SK-N-SH treated with all-trans-retinoic acid at 6 μM for 48 hours (cell line): Measurements from ENCODE around the gene CDH11.

Source experiments
- ATAC-seq: fragments of 200-7000 bp; cut with Tn5 transposase; 3 replicates; pipeline ENCODE4 v1.9.1; 2020; ENCODE audit warnings: mild to moderate bottlenecking, moderate library complexity
- ARNTL ChIP-seq: fragments of 450-650 bp; formaldehyde crosslinking; IDR thresholded peaks from 2 replicates; pipeline ENCODE4 v1.5.0; 2020; ENCODE audit warnings: low read depth, mild to moderate bottlenecking, moderate library complexity, borderline replicate concordance
- BACH2 ChIP-seq: fragments of 250-450 bp; sonication (Bioruptor Pico); IDR thresholded peaks from 2 replicates; pipeline ENCODE4 v1.9.0; 2021; ENCODE audit warnings: mild to moderate bottlenecking, borderline replicate concordance
- CSDC2 ChIP-seq: fragments of 250-450 bp; sonication (Bioruptor Pico); IDR thresholded peaks from 2 replicates; pipeline ENCODE4 v1.5.0; 2020; ENCODE audit warnings: mild to moderate bottlenecking, moderate library complexity
- ESRRG ChIP-seq: fragments of 250-450 bp; sonication (Bioruptor Pico); IDR thresholded peaks from 2 replicates; pipeline ENCODE4 v1.6.1; 2021; ENCODE audit warnings: mild to moderate bottlenecking
- GLIS3 ChIP-seq: fragments of 250-450 bp; sonication (Bioruptor Pico); IDR thresholded peaks from 2 replicates; pipeline ENCODE4 v1.5.0; 2020; ENCODE audit warnings: mild to moderate bottlenecking, moderate library complexity
- ISL1 ChIP-seq: fragments of 250-450 bp; sonication (Bioruptor Pico); IDR thresholded peaks from 2 replicates; pipeline ENCODE4 v2.1.2; 2022; ENCODE audit warnings: mild to moderate bottlenecking, moderate library complexity
- OSR1 ChIP-seq: fragments of 250-450 bp; sonication (Bioruptor Pico); IDR thresholded peaks from 2 replicates; pipeline ENCODE4 v1.8.0; 2022; ENCODE audit warnings: moderate library complexity, mild to moderate bottlenecking, inconsistent platforms
- PPARA ChIP-seq: fragments of 250-450 bp; sonication (Bioruptor Pico); IDR thresholded peaks from 2 replicates; pipeline ENCODE4 v1.5.0; 2020; ENCODE audit warnings: mild to moderate bottlenecking, borderline replicate concordance
- RARB ChIP-seq: fragments of 250-450 bp; sonication (Bioruptor Pico); IDR thresholded peaks from 2 replicates; pipeline ENCODE4 v1.8.0; 2021; ENCODE audit warnings: mild to moderate bottlenecking, moderate library complexity
- SNAI2 ChIP-seq: fragments of 250-450 bp; sonication (Bioruptor Pico); IDR thresholded peaks from 2 replicates; pipeline ENCODE4 v1.5.0; 2020; ENCODE audit warnings: mild to moderate bottlenecking, moderate library complexity
- TCF4 ChIP-seq: fragments of 250-450 bp; sonication (Bioruptor Pico); IDR thresholded peaks from 2 replicates; pipeline ENCODE4 v1.8.0; 2021; ENCODE audit warnings: mild to moderate bottlenecking, moderate library complexity, borderline replicate concordance
- TOX ChIP-seq: fragments of 250-450 bp; sonication (Bioruptor Pico); IDR thresholded peaks from 2 replicates; pipeline ENCODE4 v1.8.0; 2021; ENCODE audit warnings: mild to moderate bottlenecking, moderate library complexity, borderline replicate concordance
- ZC3H10 ChIP-seq: fragments of 250-450 bp; sonication (Bioruptor Pico); IDR thresholded peaks from 2 replicates; pipeline ENCODE4 v1.5.1; 2021; ENCODE audit warnings: mild to moderate bottlenecking, moderate library complexity
- ZFP3 ChIP-seq: fragments of 250-450 bp; sonication (Bioruptor Pico); IDR thresholded peaks from 2 replicates; pipeline ENCODE4 v1.5.0; 2020; ENCODE audit warnings: mild to moderate bottlenecking, moderate library complexity
- ZFP30 ChIP-seq: fragments of 450-650 bp; formaldehyde crosslinking; IDR thresholded peaks from 2 replicates; pipeline ENCODE4 v1.5.0; 2022; ENCODE audit warnings: mild to moderate bottlenecking, moderate library complexity
- ZNF565 ChIP-seq: fragments of 450-650 bp; formaldehyde crosslinking; conservative IDR thresholded peaks from 2 replicates; pipeline ENCODE4 v1.5.0; 2020; ENCODE audit warnings: low read depth, mild to moderate bottlenecking, moderate library complexity
- ZNF70 ChIP-seq: fragments of 450-650 bp; formaldehyde crosslinking; IDR thresholded peaks from 2 replicates; pipeline ENCODE4 v1.5.0; 2020; ENCODE audit warnings: mild to moderate bottlenecking, moderate library complexity
- ZNF8 ChIP-seq: fragments of 450-650 bp; formaldehyde crosslinking; IDR thresholded peaks from 2 replicates; pipeline ENCODE4 v1.5.0; 2020; ENCODE audit warnings: mild to moderate bottlenecking, moderate library complexity
- TF ChIP-seq, protein P1 (sequence below): fragments of 250-450 bp; sonication (Bioruptor Pico); IDR thresholded peaks from 2 replicates; pipeline ENCODE4 v1.5.1; 2021; ENCODE audit warnings: mild to moderate bottlenecking, moderate library complexity
- TF ChIP-seq, protein P2 (sequence below): fragments of 250-450 bp; sonication (Bioruptor Pico); IDR thresholded peaks from 2 replicates; pipeline ENCODE4 v1.8.0; 2021; ENCODE audit warnings: low read depth, mild to moderate bottlenecking, moderate library complexity, borderline replicate concordance
- TF ChIP-seq, protein P3 (sequence below): fragments of 250-450 bp; sonication (Bioruptor Pico); IDR thresholded peaks from 2 replicates; pipeline ENCODE4 v1.5.1; 2020; ENCODE audit warnings: low read depth, mild to moderate bottlenecking, moderate library complexity
- TF ChIP-seq, protein P4 (sequence below): fragments of 250-450 bp; sonication (Bioruptor Pico); IDR thresholded peaks from 2 replicates; pipeline ENCODE4 v1.5.0; 2020; ENCODE audit warnings: mild to moderate bottlenecking, moderate library complexity

The CDH11 gene

DNA sequence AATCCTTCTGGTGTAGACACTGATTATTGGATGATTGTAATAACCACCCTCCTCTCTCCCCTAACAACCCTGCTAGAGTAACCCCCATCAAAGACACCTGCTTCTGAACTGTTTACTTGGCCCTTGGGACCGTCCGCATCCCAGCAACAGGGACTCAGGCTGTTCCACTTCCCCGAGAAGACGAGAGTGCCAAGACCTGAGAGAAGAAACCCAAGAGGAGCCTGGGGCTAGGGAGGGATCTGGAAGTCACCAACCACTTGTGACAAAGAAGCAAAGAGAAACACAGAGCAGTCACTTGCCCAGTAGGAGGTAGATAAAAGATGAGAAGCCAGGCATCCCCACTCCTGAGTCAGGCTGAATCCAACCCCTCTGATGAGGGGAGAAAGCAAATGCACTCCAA lies 84.3 kb downstream of the CDH11 start:
- TF ChIP-seq ZNF8 = no peak
- no peak for ATAC-seq

DNA sequence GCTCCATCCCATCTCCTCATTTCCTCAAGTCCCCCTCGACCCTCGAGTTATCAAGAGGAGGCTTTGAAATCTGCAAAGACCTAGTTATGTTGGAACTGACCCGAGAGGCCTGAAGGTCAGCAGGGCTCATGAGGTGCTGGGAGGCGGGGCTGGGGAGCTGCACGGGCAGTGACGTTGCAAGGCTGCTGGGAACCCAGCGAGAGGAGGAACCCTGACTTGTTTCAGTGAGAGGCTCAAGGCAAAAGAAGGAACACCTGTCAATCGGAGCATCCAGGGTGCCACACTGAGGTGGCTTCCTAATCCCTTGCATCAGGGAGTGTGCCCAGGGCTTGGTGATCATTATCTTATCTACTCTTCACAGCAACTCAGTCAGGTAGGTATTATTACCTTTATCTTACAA lies 86.9 kb downstream of the CDH11 start:
- no peak for ATAC-seq

DNA sequence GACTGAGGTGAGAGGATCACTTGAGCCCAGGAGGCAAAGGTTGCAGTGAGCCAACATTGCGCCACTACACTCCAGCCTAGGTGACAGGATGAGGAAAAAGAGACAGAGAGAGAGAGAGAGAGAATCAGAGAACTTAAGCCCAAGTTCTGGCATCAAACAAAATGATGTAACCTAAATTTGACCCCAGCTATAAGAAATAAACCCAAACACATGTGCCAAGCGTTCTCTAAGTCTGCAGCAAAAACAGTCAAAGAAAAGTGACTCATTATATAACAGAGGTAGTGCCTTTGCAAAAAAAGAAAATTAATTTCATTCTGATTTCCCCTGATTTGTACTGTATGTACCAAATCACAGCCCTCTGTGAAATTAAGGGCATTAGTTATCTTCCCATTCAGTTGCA lies 89.5 kb downstream of the CDH11 start:
- TF ChIP-seq, protein P1, sequence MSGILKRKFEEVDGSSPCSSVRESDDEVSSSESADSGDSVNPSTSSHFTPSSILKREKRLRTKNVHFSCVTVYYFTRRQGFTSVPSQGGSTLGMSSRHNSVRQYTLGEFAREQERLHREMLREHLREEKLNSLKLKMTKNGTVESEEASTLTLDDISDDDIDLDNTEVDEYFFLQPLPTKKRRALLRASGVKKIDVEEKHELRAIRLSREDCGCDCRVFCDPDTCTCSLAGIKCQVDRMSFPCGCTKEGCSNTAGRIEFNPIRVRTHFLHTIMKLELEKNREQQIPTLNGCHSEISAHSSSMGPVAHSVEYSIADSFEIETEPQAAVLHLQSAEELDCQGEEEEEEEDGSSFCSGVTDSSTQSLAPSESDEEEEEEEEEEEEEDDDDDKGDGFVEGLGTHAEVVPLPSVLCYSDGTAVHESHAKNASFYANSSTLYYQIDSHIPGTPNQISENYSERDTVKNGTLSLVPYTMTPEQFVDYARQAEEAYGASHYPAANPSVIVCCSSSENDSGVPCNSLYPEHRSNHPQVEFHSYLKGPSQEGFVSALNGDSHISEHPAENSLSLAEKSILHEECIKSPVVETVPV (CRISPR knock-in tag) = no peak
- TF ChIP-seq BACH2 (CRISPR knock-in tag) = no peak
- no peak for TF ChIP-seq TCF4
- no peak for TF ChIP-seq ZNF70 (CRISPR knock-in tag)
- no peak for TF ChIP-seq ZC3H10 (CRISPR knock-in tag)
- no peak for TF ChIP-seq TOX (CRISPR knock-in tag)
- TF ChIP-seq ZNF565 = no peak
- no peak for TF ChIP-seq ZNF8
- no peak for TF ChIP-seq RARB (CRISPR knock-in tag)
- TF ChIP-seq, protein P2, sequence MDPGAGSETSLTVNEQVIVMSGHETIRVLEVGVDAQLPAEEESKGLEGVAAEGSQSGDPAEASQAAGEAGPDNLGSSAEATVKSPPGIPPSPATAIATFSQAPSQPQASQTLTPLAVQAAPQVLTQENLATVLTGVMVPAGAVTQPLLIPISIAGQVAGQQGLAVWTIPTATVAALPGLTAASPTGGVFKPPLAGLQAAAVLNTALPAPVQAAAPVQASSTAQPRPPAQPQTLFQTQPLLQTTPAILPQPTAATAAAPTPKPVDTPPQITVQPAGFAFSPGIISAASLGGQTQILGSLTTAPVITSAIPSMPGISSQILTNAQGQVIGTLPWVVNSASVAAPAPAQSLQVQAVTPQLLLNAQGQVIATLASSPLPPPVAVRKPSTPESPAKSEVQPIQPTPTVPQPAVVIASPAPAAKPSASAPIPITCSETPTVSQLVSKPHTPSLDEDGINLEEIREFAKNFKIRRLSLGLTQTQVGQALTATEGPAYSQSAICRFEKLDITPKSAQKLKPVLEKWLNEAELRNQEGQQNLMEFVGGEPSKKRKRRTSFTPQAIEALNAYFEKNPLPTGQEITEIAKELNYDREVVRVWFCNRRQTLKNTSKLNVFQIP (CRISPR knock-in tag) = no peak
- no peak for TF ChIP-seq ESRRG
- no peak for TF ChIP-seq ZFP3 (CRISPR knock-in tag)
- no peak for TF ChIP-seq PPARA (CRISPR knock-in tag)
- peak; percentile 65 for ATAC-seq

More for the DNA sequence above, 86.9 kb downstream of the CDH11 start:
- TF ChIP-seq, protein P3, sequence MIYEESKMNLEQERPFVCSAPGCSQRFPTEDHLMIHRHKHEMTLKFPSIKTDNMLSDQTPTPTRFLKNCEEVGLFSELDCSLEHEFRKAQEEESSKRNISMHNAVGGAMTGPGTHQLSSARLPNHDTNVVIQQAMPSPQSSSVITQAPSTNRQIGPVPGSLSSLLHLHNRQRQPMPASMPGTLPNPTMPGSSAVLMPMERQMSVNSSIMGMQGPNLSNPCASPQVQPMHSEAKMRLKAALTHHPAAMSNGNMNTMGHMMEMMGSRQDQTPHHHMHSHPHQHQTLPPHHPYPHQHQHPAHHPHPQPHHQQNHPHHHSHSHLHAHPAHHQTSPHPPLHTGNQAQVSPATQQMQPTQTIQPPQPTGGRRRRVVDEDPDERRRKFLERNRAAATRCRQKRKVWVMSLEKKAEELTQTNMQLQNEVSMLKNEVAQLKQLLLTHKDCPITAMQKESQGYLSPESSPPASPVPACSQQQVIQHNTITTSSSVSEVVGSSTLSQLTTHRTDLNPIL (CRISPR knock-in tag) = no peak
- TF ChIP-seq, protein P2 (CRISPR knock-in tag) = no peak
- TF ChIP-seq OSR1 = no peak
- TF ChIP-seq ZNF565 = no peak
- TF ChIP-seq ESRRG = no peak
- TF ChIP-seq ZNF70 (CRISPR knock-in tag) = no peak
- TF ChIP-seq PPARA (CRISPR knock-in tag) = no peak
- TF ChIP-seq ZFP30 = no peak
- no peak for TF ChIP-seq RARB (CRISPR knock-in tag)
- no peak for TF ChIP-seq ARNTL (CRISPR knock-in tag)
- no peak for TF ChIP-seq ISL1 (CRISPR knock-in tag)
- no peak for TF ChIP-seq BACH2 (CRISPR knock-in tag)
- no peak for TF ChIP-seq CSDC2 (CRISPR knock-in tag)
- TF ChIP-seq GLIS3 (CRISPR knock-in tag) = no peak
- no peak for TF ChIP-seq TOX (CRISPR knock-in tag)
- TF ChIP-seq, all 23 proteins: peak for 0

DNA sequence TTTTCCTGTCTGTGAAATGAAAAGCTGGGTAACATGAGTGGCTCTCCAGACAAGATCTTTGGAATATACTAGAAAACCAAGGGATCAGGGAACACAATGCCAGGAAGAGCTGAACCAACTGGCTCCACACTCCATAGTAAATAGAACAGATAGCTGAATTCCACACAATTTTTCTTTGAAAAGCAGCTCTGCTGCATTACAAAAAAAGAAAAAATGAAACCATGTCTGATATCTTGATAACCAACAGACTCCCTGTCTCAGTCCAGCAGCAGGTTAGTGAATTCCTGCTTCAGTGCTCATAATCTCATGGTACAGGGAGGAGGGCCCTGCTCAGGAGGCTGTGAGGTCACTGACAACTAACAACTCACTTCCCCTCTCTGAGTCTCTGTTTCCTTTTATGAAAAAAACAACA lies 97.1 kb downstream of the CDH11 start:
- no peak for TF ChIP-seq ESRRG
- TF ChIP-seq ISL1 (CRISPR knock-in tag) = peak; percentile 72
- peak; percentile 64; the same call in 1 of the 2 replicates for TF ChIP-seq SNAI2 (CRISPR knock-in tag)
- TF ChIP-seq, all 23 proteins: peak for 2
- ATAC-seq = peak; percentile 98

DNA sequence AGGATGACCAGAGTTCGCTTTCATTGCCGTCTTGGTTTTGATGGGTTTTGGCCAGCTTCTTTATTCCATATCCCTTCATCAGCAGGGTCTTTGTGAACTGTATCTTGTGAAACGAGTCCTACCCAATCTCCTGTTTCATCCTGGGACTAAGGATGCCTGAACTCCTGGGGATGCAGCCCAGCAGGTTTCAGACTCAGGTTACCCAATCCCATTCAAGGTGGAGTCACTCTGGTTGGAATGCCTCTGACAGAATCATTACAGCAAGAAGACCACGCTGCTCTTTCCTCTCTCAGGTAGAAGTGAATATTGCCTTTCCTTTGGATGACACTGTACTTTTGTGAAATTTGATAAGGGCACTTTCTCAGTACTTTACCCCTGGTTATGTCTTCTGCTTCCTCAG lies 98.1 kb downstream of the CDH11 start:
- TF ChIP-seq SNAI2 (CRISPR knock-in tag) (no peak), ISL1 (CRISPR knock-in tag) (no peak), PPARA (CRISPR knock-in tag) (no peak), ESRRG (no peak), TCF4 (no peak), BACH2 (CRISPR knock-in tag) (no peak), CSDC2 (CRISPR knock-in tag) (no peak), GLIS3 (CRISPR knock-in tag) (no peak), ZNF70 (CRISPR knock-in tag) (no peak), ZNF565 (no peak)
- TF ChIP-seq, protein P4, sequence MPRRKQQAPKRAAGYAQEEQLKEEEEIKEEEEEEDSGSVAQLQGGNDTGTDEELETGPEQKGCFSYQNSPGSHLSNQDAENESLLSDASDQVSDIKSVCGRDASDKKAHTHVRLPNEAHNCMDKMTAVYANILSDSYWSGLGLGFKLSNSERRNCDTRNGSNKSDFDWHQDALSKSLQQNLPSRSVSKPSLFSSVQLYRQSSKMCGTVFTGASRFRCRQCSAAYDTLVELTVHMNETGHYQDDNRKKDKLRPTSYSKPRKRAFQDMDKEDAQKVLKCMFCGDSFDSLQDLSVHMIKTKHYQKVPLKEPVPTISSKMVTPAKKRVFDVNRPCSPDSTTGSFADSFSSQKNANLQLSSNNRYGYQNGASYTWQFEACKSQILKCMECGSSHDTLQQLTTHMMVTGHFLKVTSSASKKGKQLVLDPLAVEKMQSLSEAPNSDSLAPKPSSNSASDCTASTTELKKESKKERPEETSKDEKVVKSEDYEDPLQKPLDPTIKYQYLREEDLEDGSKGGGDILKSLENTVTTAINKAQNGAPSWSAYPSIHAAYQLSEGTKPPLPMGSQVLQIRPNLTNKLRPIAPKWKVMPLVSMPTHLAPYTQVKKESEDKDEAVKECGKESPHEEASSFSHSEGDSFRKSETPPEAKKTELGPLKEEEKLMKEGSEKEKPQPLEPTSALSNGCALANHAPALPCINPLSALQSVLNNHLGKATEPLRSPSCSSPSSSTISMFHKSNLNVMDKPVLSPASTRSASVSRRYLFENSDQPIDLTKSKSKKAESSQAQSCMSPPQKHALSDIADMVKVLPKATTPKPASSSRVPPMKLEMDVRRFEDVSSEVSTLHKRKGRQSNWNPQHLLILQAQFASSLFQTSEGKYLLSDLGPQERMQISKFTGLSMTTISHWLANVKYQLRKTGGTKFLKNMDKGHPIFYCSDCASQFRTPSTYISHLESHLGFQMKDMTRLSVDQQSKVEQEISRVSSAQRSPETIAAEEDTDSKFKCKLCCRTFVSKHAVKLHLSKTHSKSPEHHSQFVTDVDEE = no peak
- TF ChIP-seq, all 23 proteins: peak for 0
- no peak for ATAC-seq
